Measurements from ENCODE around the gene PXDN.
"Not testable (repeated sequence)": the region's sequence is repeated elsewhere in the genome, so short reads cannot be mapped to it uniquely, and the experiment has no call there.

PXDN gene

GRCh38 chr2:1744446-1745170, at the start of gene PXDN:
TSS of gene PXDN (minus strand) at chr2:1744515. CDS start at chr2:1744455, 60 bp downstream.
- DNase-seq (ENCODE audit: low read depth): no peak

GRCh38 chr2:1793868-1794445, 49.6 kb upstream of the PXDN start:
- no peak for DNase-seq (ENCODE audit: low read depth)

- DNase-seq (ENCODE audit: low read depth): no peak
Measured at GRCh38 chr2:1793001-1793867, 48.9 kb upstream of the PXDN start.

GRCh38 chr2:1791685-1792435, 47.5 kb upstream of the PXDN start:
- no peak for DNase-seq (ENCODE audit: low read depth)

GRCh38 chr2:1791006-1791605, 46.8 kb upstream of the PXDN start:
- DNase-seq (ENCODE audit: low read depth): no peak

- DNase-seq (ENCODE audit: low read depth): no peak
Measured at GRCh38 chr2:1790473-1790872, 46.2 kb upstream of the PXDN start.

GRCh38 chr2:1789610-1790009, 45.3 kb upstream of the PXDN start:
- DNase-seq (ENCODE audit: low read depth): no peak

- DNase-seq (ENCODE audit: low read depth): no peak
Measured at GRCh38 chr2:1788478-1788959, 44.2 kb upstream of the PXDN start.

- DNase-seq (ENCODE audit: low read depth): no peak
Measured at GRCh38 chr2:1787755-1788477, 43.6 kb upstream of the PXDN start.

- DNase-seq (ENCODE audit: low read depth): no peak
Measured at GRCh38 chr2:1784986-1785617, 40.8 kb upstream of the PXDN start.

GRCh38 chr2:1784087-1784486, 39.8 kb upstream of the PXDN start:
- DNase-seq (ENCODE audit: low read depth): no peak

GRCh38 chr2:1782514-1782913, 38.2 kb upstream of the PXDN start:
- no peak for DNase-seq (ENCODE audit: low read depth)

- no peak for DNase-seq (ENCODE audit: low read depth)
Measured at GRCh38 chr2:1781291-1782080, 37.2 kb upstream of the PXDN start.

GRCh38 chr2:1780693-1781092, 36.4 kb upstream of the PXDN start:
- no peak for DNase-seq (ENCODE audit: low read depth)

- not testable (repeated sequence) for DNase-seq (ENCODE audit: low read depth)
Measured at GRCh38 chr2:1780054-1780453, 35.7 kb upstream of the PXDN start.

GRCh38 chr2:1778566-1778965, 34.3 kb upstream of the PXDN start:
- no peak for DNase-seq (ENCODE audit: low read depth)

- no peak for DNase-seq (ENCODE audit: low read depth)
Measured at GRCh38 chr2:1777781-1778180, 33.5 kb upstream of the PXDN start.

- no peak for DNase-seq (ENCODE audit: low read depth)
Measured at GRCh38 chr2:1777156-1777555, 32.8 kb upstream of the PXDN start.

- DNase-seq (ENCODE audit: low read depth): no peak
Measured at GRCh38 chr2:1775511-1776035, 31.3 kb upstream of the PXDN start.

Measured in non-pigmented ciliary epithelial cell (primary cell).